GM23338 (cell line): ENCODE results near the gene DCLK1. TPM values are rescaled to one million over a fixed set of nuclear protein-coding genes. Genes with fewer than 3 reads are reported as not detected.

Source experiments
- ATAC-seq: fragments of 200-7000 bp; cut with Tn5 transposase; 3 replicates; pipeline ENCODE4 v1.9.1; 2020
- DNase-seq: peaks from one replicate; pipeline ENCODE4 v3.0.0-alpha.2; 2015; ENCODE audit warnings: low spot score
- H2AFZ ChIP-seq: fragments of 200-600 bp; sonication (generic); 2 replicates; pipeline ENCODE4 v1.8.0; 2016; ENCODE audit warnings: antibody characterized with exemption, mild to moderate bottlenecking, moderate library complexity
- H3F3A ChIP-seq: fragments of 200-600 bp; sonication (generic); replicated peaks from 2 replicates; pipeline ENCODE4 v1.8.0; 2017; ENCODE audit warnings: antibody characterized with exemption, mixed run types, low read depth
- H3K27ac ChIP-seq: fragments of 200-600 bp; sonication (generic); 2 replicates; pipeline ENCODE4 v1.6.1; 2016; ENCODE audit warnings: low read depth
- H3K27me3 ChIP-seq: fragments of 200-600 bp; sonication (generic); 2 replicates; pipeline ENCODE4 v1.8.0; 2016; ENCODE audit warnings: mild to moderate bottlenecking, mixed run types, moderate library complexity; ENCODE audit not compliant: insufficient read depth
- H3K36me3 ChIP-seq: fragments of 200-600 bp; sonication (generic); 2 replicates; pipeline ENCODE4 v1.8.0; 2016; ENCODE audit warnings: mild to moderate bottlenecking; ENCODE audit not compliant: insufficient read depth
- H3K4me1 ChIP-seq: fragments of 200-600 bp; sonication (generic); 2 replicates; pipeline ENCODE4 v1.8.0; 2016; ENCODE audit warnings: mild to moderate bottlenecking, moderate library complexity; ENCODE audit not compliant: insufficient read depth
- H3K4me2 ChIP-seq: fragments of 200-600 bp; sonication (generic); 2 replicates; pipeline ENCODE4 v1.7.1; 2017; ENCODE audit warnings: mixed run types
- H3K4me3 ChIP-seq: fragments of 200-600 bp; sonication (generic); 2 replicates; pipeline ENCODE4 v1.6.1; 2016; ENCODE audit warnings: mixed run types
- H3K79me2 ChIP-seq: fragments of 200-600 bp; sonication (generic); replicated peaks from 2 replicates; pipeline ENCODE4 v1.8.0; 2017; ENCODE audit warnings: mild to moderate bottlenecking; ENCODE audit not compliant: insufficient read depth
- H3K9me2 ChIP-seq: fragments of 200-600 bp; sonication (generic); 2 replicates; pipeline ENCODE4 v1.8.0; 2017; ENCODE audit not compliant: insufficient read depth
- H4K20me1 ChIP-seq: fragments of 200-600 bp; sonication (generic); replicated peaks from 2 replicates; pipeline ENCODE4 v1.8.0; 2017; ENCODE audit warnings: mild to moderate bottlenecking; ENCODE audit not compliant: insufficient read depth
- H3K27ac Mint-ChIP-seq: 2 replicates; pipeline ENCODE4 v1.8.0; 2020; ENCODE audit warnings: inconsistent platforms, mild to moderate bottlenecking, moderate library complexity, mixed read lengths
- H3K27me3 Mint-ChIP-seq: 3 replicates; pipeline ENCODE4 v1.8.0; 2022; ENCODE audit warnings: low read depth, mild to moderate bottlenecking, moderate library complexity, mixed read lengths, inconsistent platforms; ENCODE audit not compliant: insufficient read depth, poor library complexity
- H3K36me3 Mint-ChIP-seq: 3 replicates; pipeline ENCODE4 v1.8.0; 2021; ENCODE audit warnings: low read depth, mild to moderate bottlenecking, inconsistent platforms, moderate library complexity, mixed read lengths
- H3K4me1 Mint-ChIP-seq: 3 replicates; pipeline ENCODE4 v1.8.0; 2020; ENCODE audit warnings: mild to moderate bottlenecking, inconsistent platforms, mixed read lengths
- H3K4me3 Mint-ChIP-seq: 3 replicates; pipeline ENCODE4 v1.8.0; 2021; ENCODE audit warnings: moderate library complexity, mild to moderate bottlenecking, inconsistent platforms, mixed read lengths
- H3K9me3 Mint-ChIP-seq: 3 replicates; pipeline ENCODE4 v1.8.0; 2020; ENCODE audit warnings: moderate library complexity, mild to moderate bottlenecking, inconsistent platforms, mixed read lengths
- CREB1 ChIP-seq: fragments of 250-450 bp; sonication (Bioruptor Pico); IDR thresholded peaks from 2 replicates; pipeline ENCODE4 v1.5.0; 2020; ENCODE audit warnings: low read depth, mild to moderate bottlenecking, moderate library complexity
- EZH2 ChIP-seq: fragments of 200-600 bp; sonication (generic); IDR thresholded peaks from one replicate; pipeline ENCODE4 v1.8.0; 2017; ENCODE audit warnings: antibody characterized with exemption, mild to moderate bottlenecking, low read depth; ENCODE audit not compliant: unreplicated experiment
- EZH2phosphoT487 ChIP-seq: fragments of 200-600 bp; sonication (generic); IDR thresholded peaks from one replicate; pipeline ENCODE4 v1.8.1; 2018; ENCODE audit warnings: antibody characterized with exemption; ENCODE audit not compliant: unreplicated experiment
- NANOG ChIP-seq: IDR thresholded peaks from 2 replicates; pipeline ENCODE4 v1.6.1; 2016; ENCODE audit warnings: antibody characterized with exemption, borderline replicate concordance
- POLR2AphosphoS5 ChIP-seq: IDR thresholded peaks from 2 replicates; pipeline ENCODE4 v1.6.1; 2016; ENCODE audit warnings: antibody characterized with exemption, low read depth
- STAT1 ChIP-seq: IDR thresholded peaks from one replicate; pipeline ENCODE4 v1.6.1; 2016; ENCODE audit warnings: antibody characterized with exemption; ENCODE audit not compliant: unreplicated experiment
- ZNF114 ChIP-seq: fragments of 250-450 bp; sonication (Bioruptor Pico); IDR thresholded peaks from 2 replicates; pipeline ENCODE4 v1.5.0; 2020; ENCODE audit warnings: mild to moderate bottlenecking, moderate library complexity
- polyA plus RNA-seq: library from polyadenylated mRNA; unstranded; fragments of >200 nt; fragmentation: Nextera tagmentation; extraction: Ambion mirVana; gene quantifications from 2 replicates; pipeline ENCODE4 v1.2.1, GENCODE V29; 2016
- total RNA-seq: library from RNA; depleted of rRNA; stranded (reverse); fragments of >200 nt; shearing (Covaris generic); gene quantifications from 2 replicates; pipeline ENCODE4 v1.2.3, GENCODE V29; 2014
- TF ChIP-seq, protein P1 (sequence below): IDR thresholded peaks from 2 replicates; pipeline ENCODE4 v1.6.1; 2016; ENCODE audit warnings: antibody characterized with exemption

The DCLK1 gene
- total and polyA plus RNA-seq, 2 experiments from 2014 or later, result 13.1 to 57.7 TPM

DNA sequence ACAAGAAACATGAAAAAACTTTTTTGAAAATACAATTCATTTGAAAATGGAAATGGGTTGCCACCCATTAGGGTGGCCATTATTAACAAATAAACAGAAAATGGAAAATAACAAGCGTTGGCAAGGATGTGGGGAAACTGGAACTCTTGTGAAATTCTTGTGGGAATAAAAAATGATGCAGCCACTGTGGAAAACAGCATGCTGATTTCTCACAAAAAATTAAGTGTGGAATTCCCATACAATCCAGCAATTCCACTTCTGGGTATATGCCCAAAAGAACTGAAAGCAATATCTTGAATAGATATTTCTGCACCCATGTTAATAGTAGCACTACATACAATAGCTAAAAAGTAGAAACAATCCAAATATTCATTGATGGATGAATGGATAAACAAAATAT is 165.2 kb downstream of the DCLK1 start:
- ATAC-seq (no peak), DNase-seq (no peak)
- Histone ChIP-seq H3K36me3 (no peaks in the 10 kb centered on the region), H2AFZ (no peak overlapping the region), H3K4me3 (no peak overlapping the region), H3K27ac (no peak overlapping the region), H4K20me1 (no peaks in the 10 kb centered on the region), H3K4me1 (no peaks in the 10 kb centered on the region), H3K4me2 (no peak overlapping the region), H3F3A (no peaks in the 10 kb centered on the region), H3K27me3 (no peaks in the 10 kb centered on the region), H3K79me2 (no peaks in the 10 kb centered on the region), H3K9me2 (peaks cover 7% of the 10 kb centered on the region; the same call in 1 of the 2 replicates)
- Mint-ChIP-seq H3K27me3 (no peaks in the 10 kb centered on the region), H3K4me3 (no peak overlapping the region), H3K9me3 (peaks cover 33% of the 10 kb centered on the region), H3K27ac (no peak overlapping the region), H3K4me1 (no peaks in the 10 kb centered on the region), H3K36me3 (peaks cover 26% of the 10 kb centered on the region)
- TF ChIP-seq NANOG (no peak), EZH2 (no peak), POLR2AphosphoS5 (no peak), STAT1 (no peak)

- no peak for ATAC-seq
- H3K4me2 ChIP-seq, result no peak overlapping the region
- H3K27ac Mint-ChIP-seq, result no peak overlapping the region
Observed at GRCh38 chr13:35965226-35965927, 165.8 kb downstream of the DCLK1 start.

GRCh38 chr13:35964863-35965180 is 166.4 kb downstream of the DCLK1 start:
- no peak for ATAC-seq
- no peak overlapping the region for H3K4me3 ChIP-seq
- no peaks in the 10 kb centered on the region for H3K4me1 Mint-ChIP-seq
- no peak overlapping the region for H3K27ac Mint-ChIP-seq
- no peaks in the 10 kb centered on the region for H3K36me3 ChIP-seq
- peaks cover 26% of the 10 kb centered on the region for H3K36me3 Mint-ChIP-seq
- H3K4me1 ChIP-seq, result no peaks in the 10 kb centered on the region
- no peak overlapping the region for H3K27ac ChIP-seq
- no peaks in the 10 kb centered on the region for H3K79me2 ChIP-seq
- no peak overlapping the region for H3K4me3 Mint-ChIP-seq
- no peak for TF ChIP-seq EZH2phosphoT487
- no peak for TF ChIP-seq ZNF114 (CRISPR knock-in tag)
- no peak for TF ChIP-seq POLR2AphosphoS5
- no peak for TF ChIP-seq EZH2
- TF ChIP-seq NANOG, result no peak
- TF ChIP-seq, protein P1, sequence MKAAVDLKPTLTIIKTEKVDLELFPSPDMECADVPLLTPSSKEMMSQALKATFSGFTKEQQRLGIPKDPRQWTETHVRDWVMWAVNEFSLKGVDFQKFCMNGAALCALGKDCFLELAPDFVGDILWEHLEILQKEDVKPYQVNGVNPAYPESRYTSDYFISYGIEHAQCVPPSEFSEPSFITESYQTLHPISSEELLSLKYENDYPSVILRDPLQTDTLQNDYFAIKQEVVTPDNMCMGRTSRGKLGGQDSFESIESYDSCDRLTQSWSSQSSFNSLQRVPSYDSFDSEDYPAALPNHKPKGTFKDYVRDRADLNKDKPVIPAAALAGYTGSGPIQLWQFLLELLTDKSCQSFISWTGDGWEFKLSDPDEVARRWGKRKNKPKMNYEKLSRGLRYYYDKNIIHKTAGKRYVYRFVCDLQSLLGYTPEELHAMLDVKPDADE, result no peak
- TF ChIP-seq CREB1, result no peak
- H3K4me2 ChIP-seq, result no peak overlapping the region
- peaks cover 7% of the 10 kb centered on the region; the same call in 1 of the 2 replicates for H3K9me2 ChIP-seq
- peaks cover 33% of the 10 kb centered on the region for H3K9me3 Mint-ChIP-seq
- H3K27me3 Mint-ChIP-seq, result no peaks in the 10 kb centered on the region
- H4K20me1 ChIP-seq, result no peaks in the 10 kb centered on the region
- H3K27me3 ChIP-seq, result no peaks in the 10 kb centered on the region
- no peak overlapping the region for H2AFZ ChIP-seq
- H3F3A ChIP-seq, result no peaks in the 10 kb centered on the region
- no peak for DNase-seq

More at GRCh38 chr13:35965226-35965927, 165.8 kb downstream of the DCLK1 start:
- Histone ChIP-seq H3K4me1 (no peaks in the 10 kb centered on the region), H3F3A (no peaks in the 10 kb centered on the region), H3K27ac (no peak overlapping the region), H3K36me3 (no peaks in the 10 kb centered on the region), H3K27me3 (no peaks in the 10 kb centered on the region), H3K79me2 (no peaks in the 10 kb centered on the region), H3K4me3 (no peak overlapping the region), H2AFZ (no peak overlapping the region), H3K9me2 (peaks cover 7% of the 10 kb centered on the region; the same call in 1 of the 2 replicates), H4K20me1 (no peaks in the 10 kb centered on the region)
- H3K4me3 Mint-ChIP-seq, result no peak overlapping the region
- H3K36me3 Mint-ChIP-seq, result peaks cover 26% of the 10 kb centered on the region
- H3K27me3 Mint-ChIP-seq, result no peaks in the 10 kb centered on the region
- DNase-seq, result no peak
- peaks cover 33% of the 10 kb centered on the region for H3K9me3 Mint-ChIP-seq
- TF ChIP-seq EZH2 (no peak), EZH2phosphoT487 (no peak)
- no peaks in the 10 kb centered on the region for H3K4me1 Mint-ChIP-seq
